HCT116 (cell line): ENCODE results near the gene PHF5A. TPM values are rescaled to one million over a fixed set of nuclear protein-coding genes. Genes with fewer than 3 reads are reported as not detected.

Experiments used
- ATAC-seq: fragments of 200-7000 bp; cut with Tn5 transposase; 2 replicates; pipeline ENCODE4 v1.9.1; 2020; ENCODE audit warnings: mild to moderate bottlenecking, moderate library complexity
- BruUV-seq: library from RNA; stranded (reverse); fragments of 400-500 nt; replicated peaks from 2 replicates; lab custom pipeline; 2021; lab: Mats Ljungman, UMichigan
- CTCF ChIA-PET: fragments of 300-600 bp; sonication (Branson Sonifier 250); formaldehyde crosslinking; loops from one replicate; lab custom pipeline; 2021; ENCODE audit warnings: antibody characterized with exemption; lab: Charles Lee
- POLR2A ChIA-PET: fragments of 300-600, 350-600 bp; sonication (Branson Sonifier 250); formaldehyde crosslinking; loops from one replicate; lab custom pipeline; 2021; ENCODE audit warnings: antibody characterized with exemption; lab: Charles Lee
- RAD21 ChIA-PET, 2 experiments: fragments of 300-600 bp; sonication (Branson Sonifier 250); formaldehyde crosslinking; loops; one replicate each; lab custom pipeline; 2023; ENCODE audit warnings: low total read pairs in 2 of 2; ENCODE audit not compliant: uncharacterized antibody in 2 of 2, unreplicated experiment in 2 of 2, low non-redundant PET in 1 of 2; lab: Charles Lee
- DNase-seq: peaks from one replicate; pipeline ENCODE4 v3.0.0-alpha.2; 2010; ENCODE audit warnings: low read depth, low spot score
- H2AFZ ChIP-seq: fragments of 200-600 bp; shearing (Covaris generic), sonication (generic); 2 replicates; pipeline ENCODE4 v1.6.1; 2017; ENCODE audit warnings: low read depth, mixed run types, mixed read lengths, antibody characterized with exemption, low read length; ENCODE audit not compliant: poor library complexity, severe bottlenecking
- H3K27ac ChIP-seq: 2 replicates; pipeline ENCODE4 v1.5.1; 2012; ENCODE audit warnings: low read depth, low read length
- H3K27me3 ChIP-seq: fragments of 200-600 bp; sonication (generic); 2 replicates; pipeline ENCODE4 v1.6.1; 2016; ENCODE audit warnings: mixed run types, low read length, mixed read lengths; ENCODE audit not compliant: insufficient read depth
- H3K36me3 ChIP-seq, 2 experiments: fragments of 200-500 bp in 1 of 2; fragments of 200-600 bp in 1 of 2; sonication (Bioruptor generic) in 1 of 2; sonication (generic) in 1 of 2; 2 replicates each; pipeline versions ENCODE4 v1.5.1 to v1.6.1; 2014 to 2016; ENCODE audit warnings: low read length in 2 of 2, inconsistent platforms in 1 of 2, mixed read lengths in 1 of 2, mixed run types in 1 of 2; ENCODE audit not compliant: insufficient read depth in 2 of 2, control insufficient read depth in 1 of 2
- H3K4me1 ChIP-seq, 2 experiments: fragments of 200-600 bp in 1 of 2; sonication (generic) in 1 of 2; 2 replicates each; pipeline versions ENCODE4 v1.5.1 to v1.6.1; 2012 to 2017; ENCODE audit warnings: low read length in 2 of 2, inconsistent platforms in 1 of 2, mild to moderate bottlenecking in 1 of 2, mixed read lengths in 1 of 2, mixed run types in 1 of 2, moderate library complexity in 1 of 2; ENCODE audit not compliant: insufficient read depth in 2 of 2, control insufficient read depth in 1 of 2
- H3K4me2 ChIP-seq: fragments of 200-600 bp; sonication (generic); 2 replicates; pipeline ENCODE4 v1.6.1; 2017; ENCODE audit warnings: mixed run types, low read length, mixed read lengths
- H3K4me3 ChIP-seq, 2 experiments: fragments of 200-600 bp in 1 of 2; sonication (generic) in 1 of 2; replicated peaks in 1 of 2; 2 replicates each; pipeline ENCODE4 v1.5.1; 2011 to 2016; ENCODE audit warnings: low read length in 2 of 2, control low read depth in 1 of 2, low read depth in 1 of 2, mild to moderate bottlenecking in 1 of 2, mixed read lengths in 1 of 2, mixed run types in 1 of 2
- H3K79me2 ChIP-seq: fragments of 200-600 bp; sonication (generic); 2 replicates; pipeline ENCODE4 v1.6.1; 2017; ENCODE audit warnings: mild to moderate bottlenecking, mixed run types, low read length, moderate library complexity, mixed read lengths; ENCODE audit not compliant: insufficient read depth
- H3K9ac ChIP-seq: fragments of 200-600 bp; sonication (generic); 2 replicates; pipeline ENCODE4 v1.6.1; 2016; ENCODE audit warnings: low read length, mixed read lengths
- H3K9me2 ChIP-seq: fragments of 200-600 bp; sonication (generic), shearing (Covaris generic); 2 replicates; pipeline ENCODE4 v1.6.1; 2017; ENCODE audit warnings: mixed run types, mild to moderate bottlenecking, moderate library complexity; ENCODE audit not compliant: insufficient read depth
- H3K9me3 ChIP-seq, 2 experiments: fragments of 200-500 bp in 1 of 2; fragments of 200-600 bp in 1 of 2; sonication (Bioruptor generic) in 1 of 2; sonication (generic) in 1 of 2; 2 replicates each; pipeline ENCODE4 v1.6.1; 2014 to 2017; ENCODE audit warnings: low read length in 2 of 2, mixed read lengths in 2 of 2, inconsistent platforms in 1 of 2, low read depth in 1 of 2, mild to moderate bottlenecking in 1 of 2, mixed run types in 1 of 2, moderate library complexity in 1 of 2; ENCODE audit not compliant: control insufficient read depth in 1 of 2, insufficient read depth in 1 of 2
- H4K20me1 ChIP-seq: fragments of 200-600 bp; sonication (generic), shearing (Covaris generic); 2 replicates; pipeline ENCODE4 v1.6.1; 2017; ENCODE audit warnings: mixed run types, mild to moderate bottlenecking, moderate library complexity; ENCODE audit not compliant: insufficient read depth
- ATF3 ChIP-seq: IDR thresholded peaks from 2 replicates; pipeline ENCODE4 v1.6.1; 2012
- CBX3 ChIP-seq: IDR thresholded peaks from 2 replicates; pipeline ENCODE4 v1.6.1; 2012; ENCODE audit warnings: low read depth
- POLR2A ChIP-seq: IDR thresholded peaks from 2 replicates; pipeline ENCODE4 v1.7.0; 2011; ENCODE audit warnings: borderline replicate concordance; ENCODE audit not compliant: insufficient read depth, insufficient read length; ENCODE audit errors: extremely low read depth
- POLR2AphosphoS5 ChIP-seq: IDR thresholded peaks from 2 replicates; pipeline ENCODE4 v1.6.1; 2011; ENCODE audit warnings: mild to moderate bottlenecking, low read depth, low read length, moderate library complexity
- SIN3A ChIP-seq: IDR thresholded peaks from 2 replicates; pipeline ENCODE4 v1.6.1; 2012; ENCODE audit warnings: low read depth
- TCF7L2 ChIP-seq: IDR thresholded peaks from 2 replicates; pipeline ENCODE4 v1.7.0; 2011; ENCODE audit warnings: borderline replicate concordance, inconsistent platforms; ENCODE audit not compliant: insufficient read depth, insufficient read length; ENCODE audit errors: extremely low read depth
- YY1 ChIP-seq: IDR thresholded peaks from 2 replicates; pipeline ENCODE4 v1.6.1; 2011; ENCODE audit warnings: low read length, low read depth, moderate library complexity, mild to moderate bottlenecking; ENCODE audit not compliant: insufficient replicate concordance; ENCODE audit errors: extremely low read depth
- ZBTB33 ChIP-seq: IDR thresholded peaks from 2 replicates; pipeline ENCODE4 v1.6.1; 2011; ENCODE audit warnings: mild to moderate bottlenecking, low read length, moderate library complexity; ENCODE audit not compliant: insufficient replicate concordance; ENCODE audit errors: extremely low read depth
- ZFX ChIP-seq: fragments of 450-650 bp; IDR thresholded peaks from 2 replicates; pipeline ENCODE4 v1.6.1; 2017
- intact Hi-C: fragments of 100-400 bp; cut with micrococcal nuclease; formaldehyde crosslinking; loops from 2 replicates; pipeline ENCODE4 v1.10.0; 2022
- total RNA-seq: library from RNA; stranded (reverse); gene quantifications from one replicate; pipeline ENCODE4 v1.2.1, GENCODE V29; 2021; ENCODE audit not compliant: unreplicated experiment

The PHF5A gene
- total RNA-seq, 1 experiment from 2014 or later = 86.0 TPM

- no peak within 1 kb of the TSS for H2AFZ ChIP-seq
- CTCF ChIA-PET = interaction anchor here (1.0 to 1.8 kb wide), 2 partner anchors 43 to 71 kb away, joined by 3 to 6 read pairs; no protein-coding TSS in a partner anchor
These were observed 21.7 kb downstream of the PHF5A start, which contains the start of gene TOB2 for GRCh38 chr22:41446639-41447434. Gene TOB2, minus strand, starts transcription at chr22:41446801. Its CDS starts 9,456 bp downstream, at chr22:41437345.

More at GRCh38 chr22:41446639-41447434, 21.7 kb downstream of the PHF5A start, which contains the start of gene TOB2:
- TSS peak; percentile 94 for BruUV-seq
- H3K36me3 ChIP-seq = peaks cover 5 to 14% of the 10 kb centered on the region in 2 experiments; a peak in 2 of 4 replicates
- H3K79me2 ChIP-seq = peaks cover 47% of the 10 kb centered on the region
- ATAC-seq = peak; percentile 52
- no peaks in the 10 kb centered on the region for H3K27me3 ChIP-seq
- H3K4me2 ChIP-seq = peak within 1 kb of the TSS; percentile 99
- no peaks in the 10 kb centered on the region for H3K9me3 ChIP-seq
- no peaks in the 10 kb centered on the region for H3K9me2 ChIP-seq
- H3K27ac ChIP-seq = peak within 1 kb of the TSS; percentile 100
- H4K20me1 ChIP-seq = no peaks in the 10 kb centered on the region
- peak within 1 kb of the TSS; percentile 93 to 94 for H3K4me3 ChIP-seq
- peak; percentile 13; the same call in 1 of the 2 replicates for TF ChIP-seq ZFX
- no peak for TF ChIP-seq CBX3
- TF ChIP-seq YY1 = peak; percentile 88
- TF ChIP-seq POLR2AphosphoS5 = peak; percentile 100
- TF ChIP-seq SIN3A = no peak
- peak; percentile 82 for TF ChIP-seq ZBTB33
- no peak for TF ChIP-seq ATF3
- TF ChIP-seq POLR2A = peak; percentile 98
- peak; percentile 52 for TF ChIP-seq TCF7L2
- ChIA-PET RAD21 (interaction anchor here in 1 of 2 experiments (1.2 kb wide), 1 partner anchor 43 kb away, joined by 3 read pairs; no protein-coding TSS in a partner anchor), POLR2A (interaction anchor here (0.6 to 5.0 kb wide), 20 partner anchors 9 to 1514 kb away, joined by 3 to 57 read pairs (median 4); partner anchors contain the start of genes ACO2, PHF5A, PMM1 and RANGAP1)
- peak within 1 kb of the TSS; percentile 96 for H3K9ac ChIP-seq
- peak; percentile 93 for DNase-seq
- intact Hi-C loops = loop anchor here (2.0 to 10.0 kb wide), 2 partner anchors 70 to 352 kb away; partner anchors contain the start of gene EP300
- H3K4me1 ChIP-seq = peaks cover 5 to 29% of the 10 kb centered on the region in 2 experiments; a peak in 3 of 4 replicates
